A549 (cell line): ENCODE results near the gene NR2C1.

Experiments
- CBX8 ChIP-seq: fragments of 200-600 bp; sonication (generic); IDR thresholded peaks from 2 replicates; pipeline ENCODE4 v1.6.1; 2016
- POLR2AphosphoS2 ChIP-seq: conservative IDR thresholded peaks from 2 replicates; pipeline ENCODE4 v1.6.1; 2012; ENCODE audit warnings: low read length, improper control_type of control experiment, inconsistent platforms
- SMC3 ChIP-seq: fragments of >200 bp; sonication (Bioruptor Twin); formaldehyde crosslinking; IDR thresholded peaks from 3 replicates; pipeline ENCODE4 v1.6.1; 2018; ENCODE audit warnings: inconsistent platforms
- TF ChIP-seq, protein P1 (sequence below): fragments of >200 bp; sonication (Bioruptor Twin); formaldehyde crosslinking; IDR thresholded peaks from 3 replicates; pipeline ENCODE4 v1.5.1; 2016

DNA sequence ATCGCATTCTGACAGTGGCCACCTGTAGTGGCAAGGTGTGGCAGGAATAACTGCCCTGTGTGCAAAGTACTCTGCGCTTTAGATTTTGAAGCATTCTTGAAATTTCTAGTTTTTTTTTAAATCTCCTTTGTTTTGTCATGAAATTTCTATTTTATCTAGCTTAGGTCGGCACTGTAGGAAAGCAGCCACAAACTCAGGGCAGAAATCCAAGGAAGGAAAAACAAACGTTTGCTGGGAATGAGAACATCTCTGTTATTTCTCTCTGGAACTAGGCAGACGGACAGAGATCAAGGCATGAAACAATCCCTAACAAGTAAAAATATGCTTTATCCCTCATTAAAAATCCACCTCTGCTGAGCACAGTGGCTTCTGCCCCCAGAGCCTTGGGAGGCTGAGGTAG, 1.3 kb upstream of the NR2C1 start:
- TF ChIP-seq, protein P1, sequence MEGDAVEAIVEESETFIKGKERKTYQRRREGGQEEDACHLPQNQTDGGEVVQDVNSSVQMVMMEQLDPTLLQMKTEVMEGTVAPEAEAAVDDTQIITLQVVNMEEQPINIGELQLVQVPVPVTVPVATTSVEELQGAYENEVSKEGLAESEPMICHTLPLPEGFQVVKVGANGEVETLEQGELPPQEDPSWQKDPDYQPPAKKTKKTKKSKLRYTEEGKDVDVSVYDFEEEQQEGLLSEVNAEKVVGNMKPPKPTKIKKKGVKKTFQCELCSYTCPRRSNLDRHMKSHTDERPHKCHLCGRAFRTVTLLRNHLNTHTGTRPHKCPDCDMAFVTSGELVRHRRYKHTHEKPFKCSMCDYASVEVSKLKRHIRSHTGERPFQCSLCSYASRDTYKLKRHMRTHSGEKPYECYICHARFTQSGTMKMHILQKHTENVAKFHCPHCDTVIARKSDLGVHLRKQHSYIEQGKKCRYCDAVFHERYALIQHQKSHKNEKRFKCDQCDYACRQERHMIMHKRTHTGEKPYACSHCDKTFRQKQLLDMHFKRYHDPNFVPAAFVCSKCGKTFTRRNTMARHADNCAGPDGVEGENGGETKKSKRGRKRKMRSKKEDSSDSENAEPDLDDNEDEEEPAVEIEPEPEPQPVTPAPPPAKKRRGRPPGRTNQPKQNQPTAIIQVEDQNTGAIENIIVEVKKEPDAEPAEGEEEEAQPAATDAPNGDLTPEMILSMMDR: no peak
- TF ChIP-seq SMC3 (no peak), POLR2AphosphoS2 (no peak), CBX8 (no peak)
